Subcutaneous abdominal adipose tissue (tissue), 5 donors: ENCODE measurements around the gene ARFGEF3.

Experiments
- H3K27ac ChIP-seq: one replicate; pipeline ENCODE4 v1.7.0; 2013; ENCODE audit warnings: low read depth, mild to moderate bottlenecking, inconsistent platforms, low read length, moderate library complexity
- H3K27me3 ChIP-seq, 5 donors: one replicate each; pipeline ENCODE4 v1.7.0; 2013; ENCODE audit warnings: low read length in 5 of 5, inconsistent platforms in 1 of 5; ENCODE audit not compliant: control insufficient read depth in 5 of 5, insufficient read depth in 4 of 5
- H3K36me3 ChIP-seq, 5 donors: one replicate each; pipeline ENCODE4 v1.7.0; 2013; ENCODE audit warnings: low read length in 5 of 5; ENCODE audit not compliant: control insufficient read depth in 5 of 5, insufficient read depth in 5 of 5
- H3K4me1 ChIP-seq, 5 donors: one replicate each; pipeline ENCODE4 v1.7.0; 2013; ENCODE audit warnings: low read length in 5 of 5, mild to moderate bottlenecking in 3 of 5, moderate library complexity in 1 of 5; ENCODE audit not compliant: control insufficient read depth in 5 of 5, insufficient read depth in 5 of 5
- H3K4me3 ChIP-seq, 5 donors: one replicate each; pipeline ENCODE4 v1.7.0; 2013; ENCODE audit warnings: low read length in 5 of 5, low read depth in 1 of 5
- H3K9ac ChIP-seq, 5 donors: one replicate each; pipeline ENCODE4 v1.7.0; 2013; ENCODE audit warnings: low read length in 5 of 5, mild to moderate bottlenecking in 4 of 5, moderate library complexity in 3 of 5
- H3K9me3 ChIP-seq, 5 donors: one replicate each; pipeline ENCODE4 v1.7.0; 2013; ENCODE audit warnings: low read length in 5 of 5; ENCODE audit not compliant: control insufficient read depth in 5 of 5
- donor health status: healthy.
- donor health status: healthy.
- donor health status: healthy.
- donor health status: healthy.
- donor health status: healthy.

ARFGEF3 gene

DNA sequence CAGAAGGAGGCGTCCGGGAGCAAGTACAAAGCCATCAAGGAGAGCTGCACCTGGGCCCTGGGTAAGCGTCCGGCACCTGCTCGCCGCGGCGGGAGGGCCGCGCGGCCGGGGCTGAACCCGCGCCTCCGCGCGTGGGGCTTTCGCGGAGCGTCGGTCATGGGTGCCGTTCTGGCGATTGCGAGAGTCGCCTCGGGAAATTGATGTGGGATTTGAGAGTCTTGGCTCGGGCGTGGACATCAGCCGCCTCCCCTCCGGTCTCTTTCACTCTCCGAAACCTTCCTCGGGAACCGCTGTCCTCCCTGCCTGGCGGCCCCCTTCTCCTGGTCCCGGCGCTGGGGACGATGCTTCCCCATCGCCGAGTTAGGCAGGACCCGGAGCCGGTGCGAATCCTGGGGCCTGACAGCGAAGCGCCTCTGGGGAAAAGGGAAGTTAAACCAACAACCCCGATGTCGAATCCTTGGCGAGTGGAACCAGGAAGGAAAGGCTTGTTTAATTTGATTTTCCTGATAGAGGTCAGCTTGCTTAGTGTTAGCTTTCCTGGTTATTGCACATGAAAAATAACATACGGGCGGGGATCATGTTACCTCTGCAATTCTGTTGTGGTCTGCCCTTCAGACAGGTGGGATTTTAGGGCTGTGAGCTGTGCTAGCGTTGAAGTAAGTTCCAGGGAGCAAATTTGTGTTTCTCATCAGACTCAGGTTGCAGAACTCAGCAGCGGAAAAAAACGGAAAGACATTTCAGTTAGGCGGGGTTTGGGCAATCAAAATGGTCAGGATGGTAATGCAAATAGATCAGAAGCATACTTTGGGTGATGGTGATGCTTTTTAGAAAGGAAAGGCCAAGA, 594 bp downstream of the ARFGEF3 start:
- Histone ChIP-seq H3K27ac (no peak overlapping the region), H3K9ac (peak overlapping the region in 3 of 5 donors; percentile 23 to 60 (median 41)), H3K9me3 (no peaks in the 10 kb centered on the region), H3K4me1 (peaks cover 0 to 19% (median 15%) of the 10 kb centered on the region in 5 donors), H3K36me3 (no peaks in the 10 kb centered on the region), H3K27me3 (peaks cover 3 to 15% (median 15%) of the 10 kb centered on the region in 5 donors), H3K4me3 (peak overlapping the region; percentile 22 to 75 (median 71))

DNA sequence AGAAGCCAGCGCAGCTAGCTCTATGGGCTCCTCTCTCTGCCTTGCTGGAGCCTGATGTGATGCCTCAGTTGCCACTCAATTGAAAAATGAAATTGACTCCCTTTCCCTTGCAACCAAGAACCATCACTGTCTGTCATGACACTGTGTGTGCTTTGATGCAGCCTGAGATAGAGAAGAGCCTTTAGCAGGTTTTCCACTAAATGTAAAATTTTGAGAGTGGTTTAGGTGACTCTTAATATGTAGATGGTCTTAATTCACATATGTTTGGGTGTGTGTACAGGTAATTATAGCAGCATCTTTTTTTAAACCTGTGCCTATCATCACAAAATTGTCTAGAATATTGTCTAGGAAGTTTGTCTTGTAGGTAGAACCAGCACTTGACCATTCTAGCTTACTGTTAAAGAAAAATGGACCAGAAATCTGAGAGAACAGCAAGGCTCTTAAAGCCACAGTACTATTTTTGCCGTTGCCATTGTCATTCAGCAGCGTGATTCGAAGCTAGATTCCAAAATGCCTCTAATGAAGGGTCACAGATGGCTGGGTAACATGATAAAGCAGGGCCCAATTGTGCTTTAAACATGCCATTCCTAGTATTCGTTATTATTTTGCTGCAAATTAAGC, 1.3 kb downstream of the ARFGEF3 start:
- peak overlapping the region in 1 of 5 donors; percentile 75 for H3K4me3 ChIP-seq
- H3K4me1 ChIP-seq = peaks cover 0 to 19% (median 15%) of the 10 kb centered on the region in 5 donors
- no peaks in the 10 kb centered on the region for H3K36me3 ChIP-seq
- H3K9me3 ChIP-seq = no peaks in the 10 kb centered on the region
- H3K27ac ChIP-seq = no peak overlapping the region
- H3K27me3 ChIP-seq = peaks cover 3 to 15% (median 15%) of the 10 kb centered on the region in 5 donors
- no peak overlapping the region for H3K9ac ChIP-seq

DNA sequence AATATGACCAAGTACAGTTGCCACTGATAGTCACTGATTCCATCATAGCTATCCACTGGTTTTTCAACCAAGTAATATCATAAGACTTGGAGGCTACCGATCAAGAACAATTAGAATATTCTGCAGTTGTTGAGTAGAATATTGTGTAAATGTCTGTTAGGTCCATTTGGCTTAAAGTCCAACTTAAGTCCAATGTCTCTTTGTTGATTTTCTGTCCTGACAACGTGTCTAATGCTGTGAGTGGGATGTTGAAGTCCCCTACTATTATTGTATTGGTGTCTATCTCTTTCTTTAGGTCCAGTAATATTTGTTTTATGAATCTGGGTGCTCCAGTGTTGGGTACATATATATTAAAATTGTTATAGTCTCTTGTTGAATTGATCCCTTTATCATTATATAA, 13.9 kb downstream of the ARFGEF3 start:
- H3K27ac ChIP-seq = no peak overlapping the region
- H3K4me1 ChIP-seq = peaks cover 0 to 4% (median 0%) of the 10 kb centered on the region in 5 donors
- no peak overlapping the region for H3K9ac ChIP-seq
- peaks cover 0 to 16% (median 11%) of the 10 kb centered on the region in 5 donors for H3K9me3 ChIP-seq
- no peaks in the 10 kb centered on the region for H3K27me3 ChIP-seq
- H3K36me3 ChIP-seq = no peaks in the 10 kb centered on the region
- no peak overlapping the region for H3K4me3 ChIP-seq

DNA sequence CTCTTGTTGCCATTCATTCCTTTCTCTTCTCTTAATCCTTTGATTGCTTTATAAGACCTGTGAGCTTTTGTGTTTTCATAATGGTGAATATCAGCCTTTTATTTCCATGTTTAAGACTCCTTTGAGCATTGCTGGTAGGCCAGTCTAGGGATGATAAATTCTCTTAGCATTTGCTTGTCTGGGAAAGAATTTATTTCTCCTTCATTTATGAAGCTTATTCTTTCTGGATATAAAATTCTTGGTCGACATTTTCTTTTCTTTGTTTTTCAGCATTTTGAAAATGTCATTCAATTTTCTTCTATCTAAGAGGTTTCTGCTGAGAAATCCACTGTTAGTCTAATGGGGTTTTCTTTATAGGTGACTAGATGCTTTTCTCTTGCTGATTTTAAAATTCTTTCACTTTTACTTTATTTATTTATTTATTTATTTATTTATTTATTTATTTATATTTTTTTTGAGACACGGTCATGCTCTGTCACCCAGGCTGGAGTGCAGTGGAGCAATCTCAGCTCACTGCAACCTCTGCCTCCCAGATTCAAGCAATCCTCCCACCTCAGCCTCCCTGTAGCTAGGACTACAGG, 15.0 kb downstream of the ARFGEF3 start:
- no peaks in the 10 kb centered on the region for H3K36me3 ChIP-seq
- H3K9ac ChIP-seq = no peak overlapping the region
- H3K27ac ChIP-seq = no peak overlapping the region
- H3K27me3 ChIP-seq = no peaks in the 10 kb centered on the region
- no peak overlapping the region for H3K4me3 ChIP-seq
- H3K4me1 ChIP-seq = peaks cover 0 to 3% (median 0%) of the 10 kb centered on the region in 5 donors
- H3K9me3 ChIP-seq = peaks cover 0 to 16% (median 11%) of the 10 kb centered on the region in 5 donors

DNA sequence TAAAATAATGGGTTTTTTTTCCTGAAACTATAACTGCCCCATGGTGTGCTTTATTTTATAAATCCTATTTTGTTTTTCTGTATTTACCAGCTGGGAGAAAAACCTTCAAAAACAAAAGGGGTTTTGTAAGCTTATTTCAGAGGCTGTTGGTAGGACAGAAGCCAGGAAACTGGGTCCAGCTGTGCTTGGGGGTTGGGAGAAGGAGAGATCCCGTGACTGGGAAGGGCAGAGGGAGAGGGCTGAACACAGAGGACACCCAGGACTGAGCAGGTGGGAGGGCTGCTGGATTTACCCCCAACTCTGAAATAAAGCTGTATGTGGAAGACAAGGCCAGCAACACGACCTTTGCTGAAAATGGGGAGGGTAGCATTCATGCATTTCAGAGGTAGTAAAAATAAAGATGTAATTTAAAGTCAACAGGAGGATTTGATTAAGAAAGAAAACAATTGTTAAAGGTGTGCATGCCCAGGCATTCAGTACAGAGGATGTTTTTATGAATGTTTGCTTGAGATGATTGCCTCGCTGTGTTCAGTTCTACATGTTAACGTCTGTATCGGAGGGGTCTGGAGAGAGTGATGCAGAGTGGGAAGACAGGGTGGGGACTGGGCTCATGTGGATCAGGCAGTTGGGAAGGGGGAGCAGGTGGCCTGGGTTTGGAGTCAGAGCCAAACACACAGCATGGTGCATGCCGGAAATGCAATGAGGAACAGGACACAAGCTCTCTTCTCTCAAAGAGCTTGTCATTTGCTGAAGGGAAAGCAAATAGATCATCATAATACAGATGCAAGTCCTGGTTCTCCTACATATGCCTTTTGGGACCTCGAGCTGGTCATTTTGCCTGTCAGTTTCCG, 21.4 kb downstream of the ARFGEF3 start:
- Histone ChIP-seq H3K4me3 (no peak overlapping the region), H3K27me3 (no peaks in the 10 kb centered on the region), H3K27ac (no peak overlapping the region), H3K36me3 (no peaks in the 10 kb centered on the region), H3K4me1 (peaks cover 0 to 9% (median 0%) of the 10 kb centered on the region in 5 donors), H3K9me3 (peaks cover 0 to 5% (median 2%) of the 10 kb centered on the region in 5 donors), H3K9ac (no peak overlapping the region)

DNA sequence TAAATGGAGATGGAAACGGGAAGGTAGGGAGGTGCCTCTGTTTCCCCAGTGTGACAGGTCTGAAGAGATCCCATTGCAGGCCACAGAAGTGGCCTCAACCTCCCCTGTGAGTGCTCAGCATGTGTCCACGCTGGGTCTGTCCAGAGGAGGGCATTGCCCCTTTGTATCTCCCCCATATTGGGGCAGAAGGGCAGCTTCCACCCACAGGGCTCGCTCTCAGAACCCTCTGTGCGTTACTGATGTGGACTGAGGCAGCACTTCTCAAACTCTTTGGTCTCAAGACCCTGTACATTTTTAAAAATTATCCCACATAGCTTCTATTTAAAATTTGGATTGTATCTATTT, 22.0 kb downstream of the ARFGEF3 start:
- no peak overlapping the region for H3K4me3 ChIP-seq
- H3K9me3 ChIP-seq = peaks cover 0 to 2% (median 0%) of the 10 kb centered on the region in 5 donors
- H3K27me3 ChIP-seq = no peaks in the 10 kb centered on the region
- H3K27ac ChIP-seq = no peak overlapping the region
- no peaks in the 10 kb centered on the region for H3K36me3 ChIP-seq
- no peak overlapping the region for H3K9ac ChIP-seq
- peaks cover 0 to 9% (median 0%) of the 10 kb centered on the region in 5 donors for H3K4me1 ChIP-seq

DNA sequence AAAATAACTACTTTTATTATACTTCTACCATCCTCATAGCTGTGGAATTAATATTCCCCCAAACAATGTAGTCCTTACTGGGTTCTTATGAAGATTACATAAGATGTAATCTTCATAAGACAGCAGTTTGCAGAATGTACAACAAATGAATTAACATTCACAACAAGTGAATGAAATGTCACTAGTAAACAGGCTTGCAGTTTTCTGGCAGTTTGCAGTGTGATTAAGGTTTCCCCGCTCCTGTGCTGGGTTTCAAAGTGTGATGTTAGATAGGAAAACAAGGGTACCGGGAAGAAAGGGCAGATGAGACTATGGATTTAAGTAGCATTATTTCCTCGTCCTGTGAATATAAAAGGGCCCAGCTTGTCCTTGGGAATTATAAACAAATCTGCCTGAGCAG, 22.5 kb downstream of the ARFGEF3 start:
- no peaks in the 10 kb centered on the region for H3K27me3 ChIP-seq
- H3K4me1 ChIP-seq = peaks cover 0 to 7% (median 0%) of the 10 kb centered on the region in 5 donors
- H3K9me3 ChIP-seq = no peaks in the 10 kb centered on the region
- no peak overlapping the region for H3K4me3 ChIP-seq
- no peak overlapping the region for H3K27ac ChIP-seq
- no peak overlapping the region for H3K9ac ChIP-seq
- H3K36me3 ChIP-seq = no peaks in the 10 kb centered on the region

DNA sequence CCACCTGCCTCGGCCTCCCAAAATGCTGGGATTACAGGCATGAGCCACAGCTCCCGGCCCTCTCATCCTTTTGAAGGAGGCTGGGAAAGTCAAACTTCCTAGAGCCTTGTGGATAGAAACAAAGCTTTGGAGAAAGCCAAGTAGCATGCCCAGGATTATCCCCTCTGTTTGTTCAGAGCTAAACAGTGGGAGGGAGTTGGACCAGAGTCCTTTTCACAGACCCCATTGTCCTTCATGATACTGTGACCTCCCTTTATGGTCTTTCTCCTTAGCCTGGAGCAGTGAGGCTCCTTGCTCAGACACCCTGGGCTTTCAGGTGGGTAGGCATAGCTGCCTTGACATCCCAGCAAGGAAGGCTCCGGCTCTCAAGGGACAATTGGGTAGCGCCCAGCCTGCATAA, 25.4 kb downstream of the ARFGEF3 start:
- Histone ChIP-seq H3K9me3 (no peaks in the 10 kb centered on the region), H3K4me1 (peaks cover 0 to 6% (median 0%) of the 10 kb centered on the region in 5 donors), H3K27me3 (no peaks in the 10 kb centered on the region), H3K36me3 (no peaks in the 10 kb centered on the region), H3K4me3 (no peak overlapping the region), H3K27ac (no peak overlapping the region), H3K9ac (no peak overlapping the region)

DNA sequence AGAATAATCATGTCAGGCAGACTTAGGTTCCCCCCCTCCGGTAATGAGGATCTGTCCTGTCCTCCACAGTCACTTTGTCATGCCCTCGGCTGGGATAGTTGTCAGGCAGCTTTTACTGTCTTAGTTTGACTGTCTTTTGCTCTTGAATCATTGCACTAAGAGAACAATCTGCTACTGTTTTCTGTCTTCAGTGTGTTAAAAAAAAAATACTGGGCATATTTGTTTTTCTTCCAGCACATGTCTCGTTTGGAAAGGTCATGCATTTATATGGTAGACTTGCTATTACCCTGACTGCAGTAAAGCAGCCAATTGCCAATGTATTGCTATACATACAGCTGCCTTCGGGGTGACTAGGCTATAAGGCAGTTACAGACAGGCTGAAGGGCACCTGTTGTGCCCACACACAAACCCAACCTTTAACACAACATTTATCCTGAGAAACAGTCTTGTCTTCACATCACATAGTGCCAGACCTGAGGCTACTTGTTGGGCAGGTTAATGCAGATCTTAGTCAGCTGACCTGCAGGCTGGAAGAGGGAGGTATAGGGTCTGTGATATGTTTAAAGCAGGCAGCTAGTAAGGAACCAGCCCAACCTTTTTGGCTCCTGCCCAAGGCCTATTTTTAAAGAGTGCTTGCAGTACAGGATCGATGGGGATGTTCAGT, 26.7 kb downstream of the ARFGEF3 start:
- no peak overlapping the region for H3K27ac ChIP-seq
- H3K36me3 ChIP-seq = no peaks in the 10 kb centered on the region

More for the DNA sequence above, 26.7 kb downstream of the ARFGEF3 start:
- Histone ChIP-seq H3K4me1 (no peaks in the 10 kb centered on the region), H3K9ac (no peak overlapping the region), H3K9me3 (no peaks in the 10 kb centered on the region), H3K27me3 (no peaks in the 10 kb centered on the region), H3K4me3 (no peak overlapping the region)
